ENCODE measurements around the gene NKX2-2. TPM values are rescaled to one million over a fixed set of nuclear protein-coding genes. Genes with fewer than 3 reads are reported as not detected.
A peak's percentile ranks its signal among the peaks of the same experiment; 100 is the strongest.

NKX2-2 gene
- total RNA-seq: not detected

DNA sequence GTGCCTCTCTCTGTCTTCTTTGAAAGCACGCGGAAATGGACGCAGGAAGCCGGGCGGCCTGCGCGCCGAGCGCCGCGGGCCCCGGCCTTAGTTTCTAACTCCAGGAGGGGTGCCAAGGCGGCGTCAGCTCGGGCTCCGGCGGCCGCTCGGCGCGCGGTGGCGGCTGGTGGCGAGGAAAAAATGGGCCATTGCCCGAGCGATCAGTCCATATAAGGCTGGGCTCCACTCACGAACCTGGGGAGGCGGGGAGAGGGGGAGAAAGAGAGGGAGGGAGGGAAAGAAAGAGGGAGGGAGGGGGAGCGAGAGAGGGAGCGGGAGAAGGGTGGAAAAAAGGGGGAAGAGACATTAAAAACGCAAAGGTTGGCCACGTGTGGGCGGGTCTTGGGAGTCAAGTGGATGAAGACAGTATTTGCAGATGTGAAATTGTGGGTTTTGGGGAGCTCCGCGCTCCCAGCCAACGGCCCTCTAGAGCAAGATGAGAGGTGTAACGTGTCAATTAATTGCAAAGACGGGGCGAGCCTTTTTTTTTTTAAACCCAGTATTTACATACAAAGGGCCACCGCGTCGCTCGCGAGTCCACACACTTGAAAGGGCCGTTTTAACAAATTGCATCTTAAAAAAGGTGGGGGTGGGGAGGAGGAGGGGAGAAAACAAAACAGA, at the start of gene NKX2-2:
Gene NKX2-2 (minus strand): TSS at position 184 of the 660 bp plus-strand sequence. CDS start 395 bp downstream, outside the sequence.
- DNase-seq (ENCODE audit: low spot score): no peak
- ATAC-seq: no peak
- Mint-ChIP-seq H3K9me3 (no peaks in the 10 kb centered on the region), H3K4me3 (peak within 1 kb of the TSS; percentile 22), H3K27ac (no peak within 1 kb of the TSS), H3K27me3 (peaks cover 50 to 51% of the 10 kb centered on the region in 2 donors), H3K36me3 (no peaks in the 10 kb centered on the region), H3K4me1 (ENCODE audit: low read depth in 2 of 2) (peaks cover 0 to 11% of the 10 kb centered on the region in 2 donors)

DNA sequence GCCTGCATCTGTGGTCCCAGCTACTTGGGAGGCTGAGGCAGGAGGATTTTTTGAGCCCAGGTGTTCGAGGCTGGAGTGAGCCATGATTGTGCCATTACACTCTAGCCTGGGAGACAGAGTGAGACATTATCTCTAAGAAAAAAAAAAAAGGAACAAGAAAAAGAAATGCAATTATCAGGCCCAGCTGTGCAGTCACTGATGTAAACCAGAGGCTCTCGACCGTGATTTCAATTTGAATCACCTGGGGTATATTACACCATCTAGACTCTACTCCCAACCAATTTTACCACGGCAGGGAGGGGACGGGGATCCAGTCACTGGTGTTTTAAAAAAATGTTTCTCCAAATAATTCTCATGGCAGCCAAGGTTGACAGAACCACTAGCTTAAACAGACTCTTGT, 48.8 kb upstream of the NKX2-2 start:
- H3K9me3 Mint-ChIP-seq: no peaks in the 10 kb centered on the region
- DNase-seq (ENCODE audit: low spot score) (no peak), ATAC-seq (no peak)
- H3K4me3 Mint-ChIP-seq: no peak overlapping the region
- H3K36me3 Mint-ChIP-seq: no peaks in the 10 kb centered on the region
- peaks cover 18 to 32% of the 10 kb centered on the region in 2 donors for H3K27me3 Mint-ChIP-seq
- no peak overlapping the region for H3K27ac Mint-ChIP-seq
- H3K4me1 Mint-ChIP-seq (ENCODE audit: low read depth in 2 of 2): no peaks in the 10 kb centered on the region

DNA sequence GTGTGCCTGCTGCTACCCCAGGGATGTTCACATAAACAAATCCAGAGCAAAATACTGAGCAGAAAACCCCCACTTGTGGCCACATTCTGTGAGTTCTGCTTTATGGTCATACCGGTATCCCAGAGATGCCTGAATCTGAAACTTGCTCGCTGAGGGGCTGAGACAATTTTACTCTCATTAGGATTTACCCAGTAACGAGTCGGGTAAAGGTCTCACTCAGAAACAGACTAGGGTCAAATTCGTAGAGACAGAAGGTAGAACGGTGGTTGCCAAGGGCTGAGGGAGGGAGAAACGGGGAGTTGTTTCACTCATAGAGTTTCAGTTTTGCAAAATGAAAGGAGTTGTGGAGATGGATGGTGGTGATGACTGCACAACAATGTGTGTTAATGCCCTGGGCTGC, 45.4 kb upstream of the NKX2-2 start:
- peaks cover 25 to 39% of the 10 kb centered on the region in 2 donors for H3K27me3 Mint-ChIP-seq
- no peak for DNase-seq (ENCODE audit: low spot score)
- H3K4me3 Mint-ChIP-seq: no peak overlapping the region
- no peak overlapping the region for H3K27ac Mint-ChIP-seq
- peak in 1 of 2 donors; percentile 51 for ATAC-seq
- H3K9me3 Mint-ChIP-seq: no peaks in the 10 kb centered on the region
- no peaks in the 10 kb centered on the region for H3K36me3 Mint-ChIP-seq
- H3K4me1 Mint-ChIP-seq (ENCODE audit: low read depth in 2 of 2): no peaks in the 10 kb centered on the region

DNA sequence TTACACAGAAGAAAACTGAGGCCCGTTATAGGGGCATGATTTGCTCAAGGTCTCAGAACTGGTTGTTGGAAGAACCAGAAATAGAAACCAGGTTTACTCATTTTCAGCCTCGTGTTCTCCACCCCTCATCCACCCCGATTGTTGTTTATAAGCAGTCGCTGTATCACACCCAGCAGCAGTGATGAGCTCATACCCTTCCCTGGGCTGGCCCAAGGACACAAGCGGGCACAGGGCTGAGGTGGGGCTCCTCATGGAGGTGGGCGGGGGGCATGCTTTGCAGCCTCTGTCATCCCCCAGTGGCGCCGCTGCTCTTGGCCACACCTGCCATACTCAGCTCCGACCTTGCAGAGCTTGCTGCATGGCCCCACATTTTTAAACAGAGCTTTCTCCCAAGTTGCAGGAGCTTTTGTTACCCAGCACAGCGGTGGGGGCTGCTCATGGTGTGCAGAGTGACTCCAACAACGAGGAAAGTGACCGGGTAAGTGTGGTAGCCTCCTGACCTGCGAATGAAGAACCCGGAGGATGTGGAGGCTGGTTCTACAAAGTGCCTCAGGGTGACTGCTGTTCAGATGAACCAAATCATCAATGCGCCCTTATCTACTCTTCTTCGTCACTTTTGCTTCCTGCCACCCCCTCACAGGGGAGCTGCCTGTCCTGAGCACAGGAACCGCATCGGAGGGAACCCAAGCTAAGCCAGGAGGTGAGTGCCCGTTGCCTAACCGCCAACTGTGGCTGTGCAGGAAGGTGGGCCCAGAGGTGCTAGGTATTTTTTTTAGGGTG, 43.6 kb upstream of the NKX2-2 start:
- ATAC-seq: peak in 1 of 2 donors; percentile 52

GRCh38 chr20:21556398-21556797, 42.5 kb upstream of the NKX2-2 start:
- ATAC-seq (no peak), DNase-seq (ENCODE audit: low spot score) (no peak)
- H3K4me1 Mint-ChIP-seq (ENCODE audit: low read depth in 2 of 2): no peaks in the 10 kb centered on the region
- H3K9me3 Mint-ChIP-seq: no peaks in the 10 kb centered on the region
- H3K36me3 Mint-ChIP-seq: no peaks in the 10 kb centered on the region
- peaks cover 25 to 28% of the 10 kb centered on the region in 2 donors for H3K27me3 Mint-ChIP-seq
- H3K27ac Mint-ChIP-seq: no peak overlapping the region
- H3K4me3 Mint-ChIP-seq: no peak overlapping the region

More for the DNA sequence above, 43.6 kb upstream of the NKX2-2 start:
- Mint-ChIP-seq H3K36me3 (no peaks in the 10 kb centered on the region), H3K27ac (no peak overlapping the region), H3K4me3 (no peak overlapping the region), H3K27me3 (peaks cover 25% of the 10 kb centered on the region in 2 donors), H3K9me3 (no peaks in the 10 kb centered on the region), H3K4me1 (ENCODE audit: low read depth in 2 of 2) (no peaks in the 10 kb centered on the region)
- no peak for DNase-seq (ENCODE audit: low spot score)

DNA sequence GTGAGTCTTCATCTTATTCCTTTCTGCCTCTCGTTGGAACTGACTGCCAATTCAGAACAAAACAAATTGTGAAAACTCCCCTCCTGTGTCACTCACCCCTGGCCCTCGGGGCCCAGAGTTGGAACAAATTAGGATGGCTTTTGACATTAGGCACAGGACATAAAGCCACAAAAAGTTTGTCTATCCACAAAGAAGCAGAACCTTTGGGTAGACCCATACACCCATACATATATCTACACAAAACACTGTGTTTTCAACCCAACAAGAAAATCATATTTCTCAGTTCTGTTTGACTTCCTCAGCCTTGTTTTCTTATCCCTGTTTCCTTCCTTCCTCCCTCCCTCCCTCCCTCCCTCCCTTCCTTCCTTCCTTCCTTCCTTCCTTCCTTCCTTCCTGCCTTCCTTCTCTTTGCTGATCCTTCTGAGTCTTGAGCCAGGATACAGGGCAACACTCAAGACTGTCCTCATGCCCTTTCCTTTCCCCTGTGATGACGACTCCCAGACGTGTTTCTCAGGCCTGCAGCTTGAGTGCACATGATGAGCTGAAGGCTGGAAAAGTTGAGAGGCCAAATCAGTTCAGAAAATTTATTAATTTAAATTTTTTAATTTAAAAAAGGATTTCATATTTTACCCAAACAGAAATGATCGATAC, 41.7 kb upstream of the NKX2-2 start:
- no peak for DNase-seq (ENCODE audit: low spot score)
- ATAC-seq: no peak
- no peak overlapping the region for H3K27ac Mint-ChIP-seq
- peaks cover 25 to 28% of the 10 kb centered on the region in 2 donors for H3K27me3 Mint-ChIP-seq
- H3K36me3 Mint-ChIP-seq: no peaks in the 10 kb centered on the region
- H3K4me1 Mint-ChIP-seq (ENCODE audit: low read depth in 2 of 2): no peaks in the 10 kb centered on the region
- no peaks in the 10 kb centered on the region for H3K9me3 Mint-ChIP-seq
- no peak overlapping the region for H3K4me3 Mint-ChIP-seq

GRCh38 chr20:21554985-21555384, 41.1 kb upstream of the NKX2-2 start:
- H3K9me3 Mint-ChIP-seq: no peaks in the 10 kb centered on the region
- no peak overlapping the region for H3K4me3 Mint-ChIP-seq
- DNase-seq (ENCODE audit: low spot score): no peak
- H3K27ac Mint-ChIP-seq: no peak overlapping the region
- no peaks in the 10 kb centered on the region for H3K4me1 Mint-ChIP-seq (ENCODE audit: low read depth in 2 of 2)
- ATAC-seq: no peak
- no peaks in the 10 kb centered on the region for H3K36me3 Mint-ChIP-seq
- peaks cover 24% of the 10 kb centered on the region in 2 donors for H3K27me3 Mint-ChIP-seq

- peaks cover 21 to 26% of the 10 kb centered on the region in 2 donors for H3K27me3 Mint-ChIP-seq
- no peaks in the 10 kb centered on the region for H3K36me3 Mint-ChIP-seq
- H3K4me1 Mint-ChIP-seq (ENCODE audit: low read depth in 2 of 2): no peaks in the 10 kb centered on the region
- H3K27ac Mint-ChIP-seq: no peak overlapping the region
- no peaks in the 10 kb centered on the region for H3K9me3 Mint-ChIP-seq
- ATAC-seq (no peak), DNase-seq (ENCODE audit: low spot score) (no peak)
- H3K4me3 Mint-ChIP-seq: no peak overlapping the region
Observed at GRCh38 chr20:21554376-21554890, 40.6 kb upstream of the NKX2-2 start.

DNA sequence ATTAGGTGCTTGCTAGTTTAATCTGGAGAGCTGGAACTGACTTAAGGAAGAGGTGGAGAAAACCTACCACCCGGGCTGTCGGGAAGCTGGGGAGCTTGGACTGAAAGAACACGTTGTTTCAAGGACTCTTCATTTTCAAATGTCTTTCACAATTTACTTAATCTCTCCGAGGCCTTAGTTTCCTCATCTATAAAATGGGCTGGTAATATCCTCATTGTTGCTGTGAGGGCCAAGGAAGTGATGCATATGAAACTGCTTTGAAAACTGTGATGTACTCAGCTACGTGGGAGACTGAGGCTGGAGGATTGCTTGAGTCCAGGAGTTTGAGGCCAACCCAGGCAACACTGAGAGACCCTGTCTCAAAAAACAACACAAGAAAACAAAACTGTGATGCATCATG, 36.7 kb upstream of the NKX2-2 start:
- no peaks in the 10 kb centered on the region for H3K4me1 Mint-ChIP-seq (ENCODE audit: low read depth in 2 of 2)
- peaks cover 14 to 22% of the 10 kb centered on the region in 2 donors for H3K27me3 Mint-ChIP-seq
- DNase-seq (ENCODE audit: low spot score): no peak
- H3K27ac Mint-ChIP-seq: no peak overlapping the region
- no peaks in the 10 kb centered on the region for H3K36me3 Mint-ChIP-seq
- H3K9me3 Mint-ChIP-seq: no peaks in the 10 kb centered on the region
- no peak for ATAC-seq
- no peak overlapping the region for H3K4me3 Mint-ChIP-seq

DNA sequence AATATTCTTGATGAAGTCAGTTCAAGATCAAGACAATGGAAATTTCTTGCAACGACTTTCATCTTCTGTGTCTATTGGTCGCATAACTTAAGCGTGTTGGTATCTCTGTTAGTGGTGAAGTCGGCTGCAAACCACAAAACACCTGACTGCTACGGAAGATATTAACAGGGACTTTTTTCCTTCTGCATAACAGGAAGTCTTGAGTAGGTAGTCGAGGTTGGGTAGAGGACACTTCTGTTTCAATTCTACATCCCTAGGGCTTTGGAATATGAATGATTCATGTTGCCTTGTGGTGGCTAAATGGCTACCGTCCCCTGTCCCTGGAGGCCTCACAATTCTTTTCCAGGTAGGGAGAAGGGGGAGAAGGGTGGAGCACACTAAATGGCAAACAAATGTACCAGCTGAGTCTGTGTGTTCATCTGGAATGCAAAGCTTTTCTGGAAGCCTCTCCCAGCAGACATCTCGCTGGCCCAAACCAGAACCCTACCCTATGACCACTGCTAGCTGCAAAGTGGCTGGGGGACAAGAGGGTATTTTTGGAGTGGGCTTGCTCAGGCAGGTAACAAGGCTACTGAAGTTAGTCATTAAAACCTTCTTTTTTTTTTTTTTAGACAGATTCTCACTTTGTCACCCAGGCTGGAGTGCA, 34.6 kb upstream of the NKX2-2 start:
- Mint-ChIP-seq H3K27ac (no peak overlapping the region), H3K27me3 (peaks cover 16 to 19% of the 10 kb centered on the region in 2 donors), H3K4me1 (ENCODE audit: low read depth in 2 of 2) (no peaks in the 10 kb centered on the region), H3K36me3 (no peaks in the 10 kb centered on the region), H3K9me3 (no peaks in the 10 kb centered on the region), H3K4me3 (no peak overlapping the region)
- ATAC-seq (no peak), DNase-seq (ENCODE audit: low spot score) (no peak)

- no peaks in the 10 kb centered on the region for H3K9me3 Mint-ChIP-seq
- H3K4me3 Mint-ChIP-seq: no peak overlapping the region
- no peaks in the 10 kb centered on the region for H3K4me1 Mint-ChIP-seq (ENCODE audit: low read depth in 2 of 2)
- no peaks in the 10 kb centered on the region for H3K36me3 Mint-ChIP-seq
- no peak overlapping the region for H3K27ac Mint-ChIP-seq
- ATAC-seq (no peak), DNase-seq (ENCODE audit: low spot score) (no peak)
- H3K27me3 Mint-ChIP-seq: peaks cover 13 to 23% of the 10 kb centered on the region in 2 donors
Observed at GRCh38 chr20:21546355-21546754, 32.5 kb upstream of the NKX2-2 start.

- DNase-seq (ENCODE audit: low spot score) (no peak), ATAC-seq (peak in 1 of 2 donors; percentile 28)
- Mint-ChIP-seq H3K4me3 (no peak overlapping the region), H3K9me3 (no peaks in the 10 kb centered on the region), H3K4me1 (ENCODE audit: low read depth in 2 of 2) (no peaks in the 10 kb centered on the region), H3K27me3 (peaks cover 18 to 42% of the 10 kb centered on the region in 2 donors), H3K27ac (no peak overlapping the region), H3K36me3 (no peaks in the 10 kb centered on the region)
Observed at GRCh38 chr20:21539512-21539911, 25.6 kb upstream of the NKX2-2 start.

GRCh38 chr20:21534886-21535285, 21.0 kb upstream of the NKX2-2 start:
- H3K27ac Mint-ChIP-seq: no peak overlapping the region
- H3K4me1 Mint-ChIP-seq (ENCODE audit: low read depth in 2 of 2): no peaks in the 10 kb centered on the region
- no peaks in the 10 kb centered on the region for H3K9me3 Mint-ChIP-seq
- H3K36me3 Mint-ChIP-seq: no peaks in the 10 kb centered on the region
- DNase-seq (ENCODE audit: low spot score) (no peak), ATAC-seq (no peak)
- peaks cover 30 to 51% of the 10 kb centered on the region in 2 donors for H3K27me3 Mint-ChIP-seq
- no peak overlapping the region for H3K4me3 Mint-ChIP-seq
